HEK293 (cell line): ENCODE results near the gene PPP1R9B.

Source experiments
- BCL6B ChIP-seq: fragments of 450-650 bp; formaldehyde crosslinking; IDR thresholded peaks from 2 replicates; pipeline ENCODE4 v1.5.1; 2017; ENCODE audit warnings: missing biosample characterization, missing genetic modification characterization
- EGR2 ChIP-seq: fragments of 450-650 bp; formaldehyde crosslinking; IDR thresholded peaks from 2 replicates; pipeline ENCODE4 v1.5.1; 2016; ENCODE audit warnings: low read depth, missing biosample characterization, missing genetic modification characterization
- KLF16 ChIP-seq: fragments of 450-650 bp; formaldehyde crosslinking; IDR thresholded peaks from 2 replicates; pipeline ENCODE4 v1.5.1; 2017; ENCODE audit warnings: missing biosample characterization, missing genetic modification characterization
- KLF9 ChIP-seq: fragments of 450-650 bp; formaldehyde crosslinking; IDR thresholded peaks from 2 replicates; pipeline ENCODE4 v1.5.1; 2016; ENCODE audit warnings: missing biosample characterization, missing genetic modification characterization, low read depth
- OSR2 ChIP-seq: fragments of 450-650 bp; formaldehyde crosslinking; IDR thresholded peaks from 2 replicates; pipeline ENCODE4 v1.5.1; 2016; ENCODE audit warnings: missing biosample characterization, missing genetic modification characterization
- PBX3 ChIP-seq: sonication (generic); formaldehyde crosslinking; IDR thresholded peaks from 2 replicates; pipeline ENCODE4 v1.8.1; 2022; ENCODE audit warnings: mild to moderate bottlenecking, moderate library complexity, missing genetic modification reagents
- RBAK ChIP-seq: fragments of 450-650 bp; formaldehyde crosslinking; IDR thresholded peaks from 2 replicates; pipeline ENCODE4 v1.5.1; 2016; ENCODE audit warnings: missing biosample characterization, missing genetic modification characterization
- SETDB1 ChIP-seq: IDR thresholded peaks from one replicate; pipeline ENCODE4 v1.6.1; 2017; ENCODE audit warnings: mild to moderate bottlenecking, low read length, moderate library complexity, mixed read lengths; ENCODE audit not compliant: insufficient read length
- TSHZ1 ChIP-seq: fragments of 450-650 bp; formaldehyde crosslinking; IDR thresholded peaks from 2 replicates; pipeline ENCODE4 v1.5.1; 2016; ENCODE audit warnings: missing biosample characterization, missing genetic modification characterization, borderline replicate concordance
- ZBTB8A ChIP-seq: fragments of 450-650 bp; formaldehyde crosslinking; IDR thresholded peaks from 2 replicates; pipeline ENCODE4 v1.5.1; 2016; ENCODE audit warnings: missing biosample characterization, missing genetic modification characterization
- ZEB2 ChIP-seq: fragments of 450-650 bp; formaldehyde crosslinking; IDR thresholded peaks from 2 replicates; pipeline ENCODE4 v1.5.1; 2016; ENCODE audit warnings: missing biosample characterization, missing genetic modification characterization
- ZNF112 ChIP-seq: fragments of 450-650 bp; formaldehyde crosslinking; IDR thresholded peaks from 2 replicates; pipeline ENCODE4 v1.5.0; 2017; ENCODE audit warnings: missing biosample characterization, missing genetic modification characterization
- ZNF16 ChIP-seq: fragments of 450-650 bp; formaldehyde crosslinking; IDR thresholded peaks from 2 replicates; pipeline ENCODE4 v1.5.1; 2016; ENCODE audit warnings: low read depth, missing biosample characterization, missing genetic modification characterization
- ZNF175 ChIP-seq: fragments of 450-650 bp; formaldehyde crosslinking; IDR thresholded peaks from 2 replicates; pipeline ENCODE4 v1.5.1; 2016; ENCODE audit warnings: missing biosample characterization, missing genetic modification characterization
- ZNF19 ChIP-seq: fragments of 450-650 bp; formaldehyde crosslinking; IDR thresholded peaks from 2 replicates; pipeline ENCODE4; 2016; ENCODE audit warnings: missing biosample characterization, missing genetic modification characterization, low read depth
- ZNF23 ChIP-seq: fragments of 450-650 bp; formaldehyde crosslinking; IDR thresholded peaks from 2 replicates; pipeline ENCODE4 v1.5.1; 2016; ENCODE audit warnings: missing biosample characterization, missing genetic modification characterization, borderline replicate concordance
- ZNF274 ChIP-seq, 2 experiments: fragments of 200-500 bp in 1 of 2; fragments of 450-650 bp in 1 of 2; sonication (Bioruptor generic) in 1 of 2; formaldehyde crosslinking in 1 of 2; IDR thresholded peaks; 2 replicates each; pipeline versions ENCODE4 v1.5.1 to v1.6.1; 2014 to 2016; ENCODE audit warnings: borderline replicate concordance in 1 of 2, inconsistent platforms in 1 of 2, low read length in 1 of 2, missing biosample characterization in 1 of 2, missing genetic modification characterization in 1 of 2
- ZNF302 ChIP-seq: fragments of 450-650 bp; formaldehyde crosslinking; IDR thresholded peaks from 2 replicates; pipeline ENCODE4 v1.5.1; 2016; ENCODE audit warnings: missing biosample characterization, missing genetic modification characterization, low read depth
- ZNF350 ChIP-seq: fragments of 450-650 bp; formaldehyde crosslinking; IDR thresholded peaks from 2 replicates; pipeline ENCODE4 v1.5.0; 2017; ENCODE audit warnings: missing biosample characterization, mild to moderate bottlenecking, missing genetic modification characterization
- ZNF366 ChIP-seq: fragments of 450-650 bp; formaldehyde crosslinking; conservative IDR thresholded peaks from 2 replicates; pipeline ENCODE4 v1.5.1; 2016; ENCODE audit warnings: missing biosample characterization, missing genetic modification characterization
- ZNF501 ChIP-seq: fragments of 450-650 bp; formaldehyde crosslinking; IDR thresholded peaks from 2 replicates; pipeline ENCODE4 v1.5.1; 2016; ENCODE audit warnings: missing biosample characterization, missing genetic modification characterization
- ZNF510 ChIP-seq: fragments of 450-650 bp; formaldehyde crosslinking; IDR thresholded peaks from 2 replicates; pipeline ENCODE4 v1.5.1; 2018; ENCODE audit warnings: mild to moderate bottlenecking, missing genetic modification characterization, missing biosample characterization; ENCODE audit not compliant: insufficient replicate concordance
- ZNF530 ChIP-seq: fragments of 450-650 bp; formaldehyde crosslinking; IDR thresholded peaks from 2 replicates; pipeline ENCODE4 v1.5.1; 2016; ENCODE audit warnings: low read depth, missing biosample characterization, missing genetic modification characterization
- ZNF580 ChIP-seq: fragments of 450-650 bp; formaldehyde crosslinking; IDR thresholded peaks from 2 replicates; pipeline ENCODE4 v1.5.1; 2016; ENCODE audit warnings: missing biosample characterization, missing genetic modification characterization
- ZNF585B ChIP-seq: fragments of 450-650 bp; formaldehyde crosslinking; IDR thresholded peaks from 2 replicates; pipeline ENCODE4 v1.5.1; 2016; ENCODE audit warnings: missing biosample characterization, missing genetic modification characterization
- ZNF677 ChIP-seq: fragments of 450-650 bp; IDR thresholded peaks from 2 replicates; pipeline ENCODE4 v1.5.0; 2018; ENCODE audit warnings: missing biosample characterization, mild to moderate bottlenecking, missing genetic modification characterization, moderate library complexity
- ZNF76 ChIP-seq: fragments of 450-650 bp; formaldehyde crosslinking; IDR thresholded peaks from 2 replicates; pipeline ENCODE4; 2016; ENCODE audit warnings: low read depth, missing biosample characterization, missing genetic modification characterization, borderline replicate concordance
- ZNF785 ChIP-seq: fragments of 450-650 bp; formaldehyde crosslinking; IDR thresholded peaks from 2 replicates; pipeline ENCODE4 v1.5.1; 2016; ENCODE audit warnings: missing biosample characterization, missing genetic modification characterization
- ZNF843 ChIP-seq: fragments of 450-650 bp; formaldehyde crosslinking; IDR thresholded peaks from 2 replicates; pipeline ENCODE4 v1.5.1; 2016; ENCODE audit warnings: missing biosample characterization, missing genetic modification characterization
- ZSCAN18 ChIP-seq: fragments of 450-650 bp; formaldehyde crosslinking; IDR thresholded peaks from 2 replicates; pipeline ENCODE4 v1.5.1; 2016; ENCODE audit warnings: missing biosample characterization, missing genetic modification characterization
- TF ChIP-seq, protein P1 (sequence below): fragments of 450-650 bp; formaldehyde crosslinking; IDR thresholded peaks from 2 replicates; pipeline ENCODE4 v1.5.1; 2016; ENCODE audit warnings: missing biosample characterization, missing genetic modification characterization

The PPP1R9B gene

GRCh38 chr17:50177983-50178834 lies 27.7 kb upstream of the PPP1R9B start (continued):
- TF ChIP-seq KLF9 (tag by site-specific recombination) (peak; percentile 48; the same call in 1 of the 2 replicates), ZNF580 (tag by site-specific recombination) (no peak), ZBTB8A (tag by site-specific recombination) (peak; percentile 66), KLF16 (peak; percentile 88), ZNF16 (tag by site-specific recombination) (no peak), ZNF175 (tag by site-specific recombination) (no peak), BCL6B (tag by site-specific recombination) (no peak), ZNF350 (tag by site-specific recombination) (no peak), OSR2 (tag by site-specific recombination) (peak; percentile 49; the same call in 1 of the 2 replicates), EGR2 (peak; percentile 99), ZNF76 (tag by site-specific recombination) (peak; percentile 55; the same call in 1 of the 2 replicates), TSHZ1 (tag by site-specific recombination) (no peak), ZNF510 (tag by site-specific recombination) (no peak), SETDB1 (no peak), ZNF274 (IDR thresholded peaks at IDR 0.05; ENCODE audit: low read length) (no peak), ZNF274 (tag by site-specific recombination; IDR thresholded peaks at IDR 0.05; ENCODE audit: borderline replicate concordance) (no peak), ZNF366 (peak; percentile 95), ZNF530 (tag by site-specific recombination) (no peak), ZNF23 (tag by site-specific recombination) (no peak), PBX3 (no peak; the same call in 1 of the 2 replicates), ZNF785 (tag by site-specific recombination) (no peak), ZNF677 (tag by site-specific recombination) (no peak), ZNF585B (no peak), ZNF19 (no peak), ZNF843 (no peak; the same call in 1 of the 2 replicates), ZNF302 (tag by site-specific recombination) (no peak), ZNF112 (tag by site-specific recombination) (no peak), RBAK (tag by site-specific recombination) (no peak), ZSCAN18 (tag by site-specific recombination) (no peak), ZNF501 (tag by site-specific recombination) (peak; percentile 86), ZEB2 (tag by site-specific recombination) (peak; percentile 75)
- TF ChIP-seq, protein P1, sequence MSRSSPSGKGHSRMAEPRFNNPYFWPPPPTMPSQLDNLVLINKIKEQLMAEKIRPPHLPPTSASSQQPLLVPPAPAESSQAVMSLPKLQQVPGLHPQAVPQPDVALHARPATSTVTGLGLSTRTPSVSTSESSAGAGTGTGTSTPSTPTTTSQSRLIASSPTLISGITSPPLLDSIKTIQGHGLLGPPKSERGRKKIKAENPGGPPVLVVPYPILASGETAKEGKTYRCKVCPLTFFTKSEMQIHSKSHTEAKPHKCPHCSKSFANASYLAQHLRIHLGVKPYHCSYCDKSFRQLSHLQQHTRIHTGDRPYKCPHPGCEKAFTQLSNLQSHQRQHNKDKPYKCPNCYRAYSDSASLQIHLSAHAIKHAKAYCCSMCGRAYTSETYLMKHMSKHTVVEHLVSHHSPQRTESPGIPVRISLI (tag by site-specific recombination), result no peak
